HCT116 (cell line): ENCODE data around the gene DYNLT1. TPM values are rescaled to one million over a fixed set of nuclear protein-coding genes. Genes with fewer than 3 reads are reported as not detected.

ENCODE experiments used
- ATAC-seq: fragments of 200-7000 bp; cut with Tn5 transposase; 2 replicates; pipeline ENCODE4 v1.9.1; 2020; ENCODE audit warnings: mild to moderate bottlenecking, moderate library complexity
- BruUV-seq: library from RNA; stranded (reverse); fragments of 400-500 nt; replicated peaks from 2 replicates; lab custom pipeline; 2021; lab: Mats Ljungman, UMichigan
- CTCF ChIA-PET: fragments of 300-600 bp; sonication (Branson Sonifier 250); formaldehyde crosslinking; loops from one replicate; lab custom pipeline; 2021; ENCODE audit warnings: antibody characterized with exemption; lab: Charles Lee
- POLR2A ChIA-PET: fragments of 300-600, 350-600 bp; sonication (Branson Sonifier 250); formaldehyde crosslinking; loops from one replicate; lab custom pipeline; 2021; ENCODE audit warnings: antibody characterized with exemption; lab: Charles Lee
- RAD21 ChIA-PET, 2 experiments: fragments of 300-600 bp; sonication (Branson Sonifier 250); formaldehyde crosslinking; loops; one replicate each; lab custom pipeline; 2023; ENCODE audit warnings: low total read pairs in 2 of 2; ENCODE audit not compliant: uncharacterized antibody in 2 of 2, unreplicated experiment in 2 of 2, low non-redundant PET in 1 of 2; lab: Charles Lee
- DNase-seq: peaks from one replicate; pipeline ENCODE4 v3.0.0-alpha.2; 2010; ENCODE audit warnings: low read depth, low spot score
- H2AFZ ChIP-seq: fragments of 200-600 bp; shearing (Covaris generic), sonication (generic); 2 replicates; pipeline ENCODE4 v1.6.1; 2017; ENCODE audit warnings: low read depth, mixed run types, mixed read lengths, antibody characterized with exemption, low read length; ENCODE audit not compliant: poor library complexity, severe bottlenecking
- H3K27ac ChIP-seq: 2 replicates; pipeline ENCODE4 v1.5.1; 2012; ENCODE audit warnings: low read depth, low read length
- H3K27me3 ChIP-seq: fragments of 200-600 bp; sonication (generic); 2 replicates; pipeline ENCODE4 v1.6.1; 2016; ENCODE audit warnings: mixed run types, low read length, mixed read lengths; ENCODE audit not compliant: insufficient read depth
- H3K36me3 ChIP-seq, 2 experiments: fragments of 200-500 bp in 1 of 2; fragments of 200-600 bp in 1 of 2; sonication (Bioruptor generic) in 1 of 2; sonication (generic) in 1 of 2; 2 replicates each; pipeline versions ENCODE4 v1.5.1 to v1.6.1; 2014 to 2016; ENCODE audit warnings: low read length in 2 of 2, inconsistent platforms in 1 of 2, mixed read lengths in 1 of 2, mixed run types in 1 of 2; ENCODE audit not compliant: insufficient read depth in 2 of 2, control insufficient read depth in 1 of 2
- H3K4me1 ChIP-seq, 2 experiments: fragments of 200-600 bp in 1 of 2; sonication (generic) in 1 of 2; 2 replicates each; pipeline versions ENCODE4 v1.5.1 to v1.6.1; 2012 to 2017; ENCODE audit warnings: low read length in 2 of 2, inconsistent platforms in 1 of 2, mild to moderate bottlenecking in 1 of 2, mixed read lengths in 1 of 2, mixed run types in 1 of 2, moderate library complexity in 1 of 2; ENCODE audit not compliant: insufficient read depth in 2 of 2, control insufficient read depth in 1 of 2
- H3K4me2 ChIP-seq: fragments of 200-600 bp; sonication (generic); 2 replicates; pipeline ENCODE4 v1.6.1; 2017; ENCODE audit warnings: mixed run types, low read length, mixed read lengths
- H3K4me3 ChIP-seq, 2 experiments: fragments of 200-600 bp in 1 of 2; sonication (generic) in 1 of 2; replicated peaks in 1 of 2; 2 replicates each; pipeline ENCODE4 v1.5.1; 2011 to 2016; ENCODE audit warnings: low read length in 2 of 2, control low read depth in 1 of 2, low read depth in 1 of 2, mild to moderate bottlenecking in 1 of 2, mixed read lengths in 1 of 2, mixed run types in 1 of 2
- H3K79me2 ChIP-seq: fragments of 200-600 bp; sonication (generic); 2 replicates; pipeline ENCODE4 v1.6.1; 2017; ENCODE audit warnings: mild to moderate bottlenecking, mixed run types, low read length, moderate library complexity, mixed read lengths; ENCODE audit not compliant: insufficient read depth
- H3K9ac ChIP-seq: fragments of 200-600 bp; sonication (generic); 2 replicates; pipeline ENCODE4 v1.6.1; 2016; ENCODE audit warnings: low read length, mixed read lengths
- H3K9me2 ChIP-seq: fragments of 200-600 bp; sonication (generic), shearing (Covaris generic); 2 replicates; pipeline ENCODE4 v1.6.1; 2017; ENCODE audit warnings: mixed run types, mild to moderate bottlenecking, moderate library complexity; ENCODE audit not compliant: insufficient read depth
- H3K9me3 ChIP-seq, 2 experiments: fragments of 200-500 bp in 1 of 2; fragments of 200-600 bp in 1 of 2; sonication (Bioruptor generic) in 1 of 2; sonication (generic) in 1 of 2; 2 replicates each; pipeline ENCODE4 v1.6.1; 2014 to 2017; ENCODE audit warnings: low read length in 2 of 2, mixed read lengths in 2 of 2, inconsistent platforms in 1 of 2, low read depth in 1 of 2, mild to moderate bottlenecking in 1 of 2, mixed run types in 1 of 2, moderate library complexity in 1 of 2; ENCODE audit not compliant: control insufficient read depth in 1 of 2, insufficient read depth in 1 of 2
- H4K20me1 ChIP-seq: fragments of 200-600 bp; sonication (generic), shearing (Covaris generic); 2 replicates; pipeline ENCODE4 v1.6.1; 2017; ENCODE audit warnings: mixed run types, mild to moderate bottlenecking, moderate library complexity; ENCODE audit not compliant: insufficient read depth
- CEBPB ChIP-seq: IDR thresholded peaks from 2 replicates; pipeline ENCODE4 v1.6.1; 2012; ENCODE audit warnings: low read depth
- EGR1 ChIP-seq: IDR thresholded peaks from 2 replicates; pipeline ENCODE4 v1.6.1; 2012; ENCODE audit warnings: low read depth
- ELF1 ChIP-seq: IDR thresholded peaks from 2 replicates; pipeline ENCODE4 v1.6.1; 2012; ENCODE audit warnings: low read depth, borderline replicate concordance
- EZH2 ChIP-seq: fragments of 200-600 bp; sonication (generic); IDR thresholded peaks from 2 replicates; pipeline ENCODE4 v1.6.1; 2017; ENCODE audit warnings: antibody characterized with exemption, mixed run types
- FOSL1 ChIP-seq: IDR thresholded peaks from 2 replicates; pipeline ENCODE4 v1.6.1; 2012; ENCODE audit warnings: low read depth
- JUND ChIP-seq: IDR thresholded peaks from 2 replicates; pipeline ENCODE4 v1.6.1; 2012
- POLR2AphosphoS5 ChIP-seq: IDR thresholded peaks from 2 replicates; pipeline ENCODE4 v1.6.1; 2011; ENCODE audit warnings: mild to moderate bottlenecking, low read depth, low read length, moderate library complexity
- RAD21 ChIP-seq: IDR thresholded peaks from 2 replicates; pipeline ENCODE4 v1.6.1; 2012; ENCODE audit warnings: low read depth, mild to moderate bottlenecking
- SIN3A ChIP-seq: IDR thresholded peaks from 2 replicates; pipeline ENCODE4 v1.6.1; 2012; ENCODE audit warnings: low read depth
- SP1 ChIP-seq: IDR thresholded peaks from 2 replicates; pipeline ENCODE4 v1.6.1; 2012; ENCODE audit warnings: low read depth
- SRF ChIP-seq: IDR thresholded peaks from 2 replicates; pipeline ENCODE4 v1.6.1; 2012; ENCODE audit warnings: low read depth
- ZFX ChIP-seq: fragments of 450-650 bp; IDR thresholded peaks from 2 replicates; pipeline ENCODE4 v1.6.1; 2017
- ZNF274 ChIP-seq: fragments of 200-500 bp; sonication (Bioruptor generic); IDR thresholded peaks from 2 replicates; pipeline ENCODE4 v1.6.1; 2014; ENCODE audit warnings: mild to moderate bottlenecking, low read depth, low read length, inconsistent platforms
- intact Hi-C: fragments of 100-400 bp; cut with micrococcal nuclease; formaldehyde crosslinking; loops from 2 replicates; pipeline ENCODE4 v1.10.0; 2022
- total RNA-seq: library from RNA; stranded (reverse); gene quantifications from one replicate; pipeline ENCODE4 v1.2.1, GENCODE V29; 2021; ENCODE audit not compliant: unreplicated experiment

DYNLT1 gene
- total RNA-seq, 1 experiment from 2014 or later = 239 TPM

DNA sequence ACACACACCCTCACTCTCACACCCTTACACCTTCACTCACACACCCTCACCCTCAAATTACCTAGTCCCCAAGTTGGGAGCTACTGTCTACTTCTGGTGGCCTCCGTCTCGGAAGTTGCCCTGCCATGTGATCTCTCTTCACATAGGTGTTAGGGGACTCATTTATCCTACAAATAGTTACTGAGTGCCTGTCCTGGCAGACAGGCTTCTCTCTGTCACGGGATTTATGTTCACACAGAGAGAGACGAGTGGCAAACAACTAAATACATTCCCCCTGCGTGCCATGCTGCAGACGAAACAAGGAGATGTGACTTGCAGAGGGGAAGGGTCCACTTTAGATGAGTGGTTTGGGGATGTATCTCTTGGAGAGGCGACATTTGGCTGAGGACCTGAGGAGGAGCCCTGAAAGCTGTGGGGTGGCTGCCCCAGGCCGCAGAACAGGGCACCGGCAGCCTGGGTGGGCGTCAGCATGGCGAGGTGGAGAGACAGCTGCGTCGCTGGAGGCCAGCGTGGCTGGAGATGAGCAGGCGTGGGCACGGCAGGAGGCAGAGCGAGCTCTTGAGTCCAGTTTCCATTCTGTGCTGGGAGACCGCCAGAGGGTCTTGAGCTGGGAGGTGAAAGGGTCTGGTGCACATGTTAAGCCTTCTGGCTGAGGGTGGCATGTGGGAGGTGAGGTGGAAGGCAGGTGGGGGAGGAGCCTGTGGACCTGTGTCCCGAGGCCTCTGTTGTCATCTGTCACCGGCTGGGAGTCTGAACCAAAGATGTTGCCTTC is 17.2 kb downstream of the DYNLT1 start:
- no TSS peak for BruUV-seq
- Histone ChIP-seq H2AFZ (no peak overlapping the region), H3K4me1 (peaks cover 6 to 31% of the 10 kb centered on the region in 2 experiments; a peak in 3 of 4 replicates), H4K20me1 (no peaks in the 10 kb centered on the region), H3K27ac (no peak overlapping the region), H3K4me2 (no peak overlapping the region), H3K79me2 (peaks cover 8% of the 10 kb centered on the region; the same call in 1 of the 2 replicates), H3K9me2 (no peaks in the 10 kb centered on the region), H3K9me3 (no peaks in the 10 kb centered on the region), H3K9ac (no peak overlapping the region), H3K36me3 (peaks cover 10 to 61% of the 10 kb centered on the region in 2 experiments), H3K27me3 (no peaks in the 10 kb centered on the region), H3K4me3 (no peak overlapping the region)
- ChIA-PET CTCF (no interaction called here), RAD21 (no interaction called here), POLR2A (no interaction called here)
- TF ChIP-seq EZH2 = no peak
- no peak for TF ChIP-seq POLR2AphosphoS5
- TF ChIP-seq EGR1 = no peak
- TF ChIP-seq SP1 = no peak
- no peak for TF ChIP-seq FOSL1
- no peak for TF ChIP-seq SRF
- TF ChIP-seq CEBPB = no peak
- no peak for TF ChIP-seq RAD21
- TF ChIP-seq ZFX = no peak
- no peak for TF ChIP-seq ELF1
- TF ChIP-seq SIN3A = no peak
- TF ChIP-seq JUND = no peak
- TF ChIP-seq ZNF274 = no peak
- no peak for DNase-seq
- intact Hi-C loops = no loop called here
- ATAC-seq = no peak
